ENCODE measurements around the gene YEATS2.

DNA sequence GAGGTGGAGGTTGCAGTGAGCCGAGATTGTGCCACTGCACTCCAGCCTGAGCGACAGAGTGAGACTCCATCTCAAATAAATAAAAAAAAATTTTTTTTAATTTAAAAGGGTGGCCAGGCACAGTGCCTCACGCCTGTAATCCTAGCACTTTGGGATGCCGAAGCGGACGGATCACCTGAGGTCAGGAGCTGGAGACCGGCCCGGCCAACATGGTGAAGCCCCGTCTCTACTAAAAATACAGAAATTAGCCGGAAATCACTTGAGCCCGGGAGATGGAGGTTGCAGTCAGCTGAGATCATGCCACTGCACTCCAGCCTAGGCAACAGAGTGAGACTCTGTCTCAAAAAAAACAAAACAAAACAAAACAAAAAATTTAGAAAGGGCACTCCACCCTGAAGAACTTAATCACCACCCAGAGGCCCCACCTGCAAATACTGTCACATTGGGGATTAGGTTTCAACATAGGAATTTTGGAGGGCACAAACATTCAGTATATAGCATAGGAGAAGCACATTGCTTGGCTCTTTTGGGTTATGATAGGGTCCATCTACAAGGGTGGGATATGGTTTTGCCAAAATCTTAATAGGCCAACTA lies 7.1 kb upstream of the YEATS2 start:
- TF ChIP-seq, protein P1, sequence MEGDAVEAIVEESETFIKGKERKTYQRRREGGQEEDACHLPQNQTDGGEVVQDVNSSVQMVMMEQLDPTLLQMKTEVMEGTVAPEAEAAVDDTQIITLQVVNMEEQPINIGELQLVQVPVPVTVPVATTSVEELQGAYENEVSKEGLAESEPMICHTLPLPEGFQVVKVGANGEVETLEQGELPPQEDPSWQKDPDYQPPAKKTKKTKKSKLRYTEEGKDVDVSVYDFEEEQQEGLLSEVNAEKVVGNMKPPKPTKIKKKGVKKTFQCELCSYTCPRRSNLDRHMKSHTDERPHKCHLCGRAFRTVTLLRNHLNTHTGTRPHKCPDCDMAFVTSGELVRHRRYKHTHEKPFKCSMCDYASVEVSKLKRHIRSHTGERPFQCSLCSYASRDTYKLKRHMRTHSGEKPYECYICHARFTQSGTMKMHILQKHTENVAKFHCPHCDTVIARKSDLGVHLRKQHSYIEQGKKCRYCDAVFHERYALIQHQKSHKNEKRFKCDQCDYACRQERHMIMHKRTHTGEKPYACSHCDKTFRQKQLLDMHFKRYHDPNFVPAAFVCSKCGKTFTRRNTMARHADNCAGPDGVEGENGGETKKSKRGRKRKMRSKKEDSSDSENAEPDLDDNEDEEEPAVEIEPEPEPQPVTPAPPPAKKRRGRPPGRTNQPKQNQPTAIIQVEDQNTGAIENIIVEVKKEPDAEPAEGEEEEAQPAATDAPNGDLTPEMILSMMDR (IDR thresholded peaks at IDR 0.05; ENCODE audit: low read depth, low read length): no peak
- TF ChIP-seq EZH2phosphoT487 (IDR thresholded peaks at IDR 0.05; ENCODE audit: low read depth): no peak

All from OCI-LY3 (cell line).